HCT116 (cell line): ENCODE results near the gene DLG4.

Source experiments
- CBX3 ChIP-seq: IDR thresholded peaks from 2 replicates; pipeline ENCODE4 v1.6.1; 2012; ENCODE audit warnings: low read depth
- CEBPB ChIP-seq: IDR thresholded peaks from 2 replicates; pipeline ENCODE4 v1.6.1; 2012; ENCODE audit warnings: low read depth
- EGR1 ChIP-seq: IDR thresholded peaks from 2 replicates; pipeline ENCODE4 v1.6.1; 2012; ENCODE audit warnings: low read depth
- EZH2phosphoT487 ChIP-seq: fragments of 200-600 bp; IDR thresholded peaks from 2 replicates; pipeline ENCODE4 v1.6.1; 2018; ENCODE audit warnings: antibody characterized with exemption, borderline replicate concordance
- FOSL1 ChIP-seq: IDR thresholded peaks from 2 replicates; pipeline ENCODE4 v1.6.1; 2012; ENCODE audit warnings: low read depth
- POLR2A ChIP-seq: IDR thresholded peaks from 2 replicates; pipeline ENCODE4 v1.7.0; 2011; ENCODE audit warnings: borderline replicate concordance; ENCODE audit not compliant: insufficient read depth, insufficient read length; ENCODE audit errors: extremely low read depth
- POLR2AphosphoS5 ChIP-seq: IDR thresholded peaks from 2 replicates; pipeline ENCODE4 v1.6.1; 2011; ENCODE audit warnings: mild to moderate bottlenecking, low read depth, low read length, moderate library complexity
- ZFX ChIP-seq: fragments of 450-650 bp; IDR thresholded peaks from 2 replicates; pipeline ENCODE4 v1.6.1; 2017
- TF ChIP-seq, protein P1 (sequence below), 3 experiments: fragments of 200-600 bp in 1 of 3; sonication (generic) in 1 of 3; IDR thresholded peaks in 2 of 3; conservative IDR thresholded peaks in 1 of 3; 2 replicates each; pipeline ENCODE4 v1.5.1; 2012 to 2017; ENCODE audit warnings: low read depth in 2 of 3, low read length in 2 of 3, antibody characterized with exemption in 1 of 3, borderline replicate concordance in 1 of 3, control low read depth in 1 of 3, mild to moderate bottlenecking in 1 of 3, mixed read lengths in 1 of 3, mixed run types in 1 of 3, moderate library complexity in 1 of 3; ENCODE audit not compliant: insufficient read depth in 1 of 3
- TF ChIP-seq, protein P2 (sequence below): IDR thresholded peaks from 2 replicates; pipeline ENCODE4 v1.6.1; 2011; ENCODE audit warnings: mild to moderate bottlenecking, low read length, moderate library complexity; ENCODE audit not compliant: insufficient replicate concordance; ENCODE audit errors: extremely low read depth
- TF ChIP-seq, protein P3 (sequence below): IDR thresholded peaks from 2 replicates; pipeline ENCODE4 v1.6.1; 2012; ENCODE audit warnings: low read depth
- TF ChIP-seq, protein P4 (sequence below): IDR thresholded peaks from 2 replicates; pipeline ENCODE4 v1.6.1; 2012
- TF ChIP-seq, protein P5 (sequence below): IDR thresholded peaks from 2 replicates; pipeline ENCODE4 v1.6.1; 2012

DNA sequence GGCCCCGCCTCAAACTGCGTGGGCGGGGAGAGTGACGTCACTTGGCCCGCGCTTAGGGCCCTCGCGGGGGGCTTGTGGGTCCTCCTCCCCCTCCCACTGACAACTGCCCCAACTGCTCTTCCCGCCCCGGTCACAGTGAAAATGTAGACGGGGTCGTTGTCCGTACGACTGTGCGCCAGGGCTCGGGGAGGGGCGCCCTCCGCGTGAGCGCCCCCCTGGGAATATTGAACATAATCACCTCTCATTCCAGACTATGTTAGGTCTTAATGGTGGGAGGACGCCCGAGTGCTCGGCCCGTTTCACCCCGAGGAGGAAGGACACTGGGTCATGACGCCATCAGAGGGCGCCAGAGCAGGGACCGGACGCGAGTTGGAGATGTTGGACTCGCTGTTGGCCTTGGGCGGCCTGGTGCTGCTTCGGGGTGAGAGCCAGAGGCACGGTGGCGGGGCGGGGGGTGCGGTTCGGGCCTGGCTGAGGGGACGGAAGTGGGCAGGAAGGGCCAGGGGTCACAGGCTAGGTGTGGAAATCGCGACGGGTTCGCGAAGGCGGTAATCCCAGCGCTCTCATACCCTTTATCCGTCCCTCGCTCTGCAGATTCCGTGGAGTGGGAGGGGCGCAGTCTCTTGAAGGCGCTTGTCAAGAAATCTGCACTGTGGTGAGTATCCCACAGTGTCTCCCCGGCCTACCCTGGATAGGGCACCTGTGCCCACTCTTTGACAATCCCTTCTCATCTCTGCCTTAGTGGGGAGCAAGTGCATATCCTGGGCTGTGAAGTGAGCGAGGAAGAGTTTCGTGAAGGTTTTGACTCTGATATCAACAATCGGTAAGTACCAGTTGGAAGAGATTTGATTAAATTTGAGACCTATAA, 32.8 kb upstream of the DLG4 start, which contains the start of gene ELP5:
- TF ChIP-seq, protein P1, sequence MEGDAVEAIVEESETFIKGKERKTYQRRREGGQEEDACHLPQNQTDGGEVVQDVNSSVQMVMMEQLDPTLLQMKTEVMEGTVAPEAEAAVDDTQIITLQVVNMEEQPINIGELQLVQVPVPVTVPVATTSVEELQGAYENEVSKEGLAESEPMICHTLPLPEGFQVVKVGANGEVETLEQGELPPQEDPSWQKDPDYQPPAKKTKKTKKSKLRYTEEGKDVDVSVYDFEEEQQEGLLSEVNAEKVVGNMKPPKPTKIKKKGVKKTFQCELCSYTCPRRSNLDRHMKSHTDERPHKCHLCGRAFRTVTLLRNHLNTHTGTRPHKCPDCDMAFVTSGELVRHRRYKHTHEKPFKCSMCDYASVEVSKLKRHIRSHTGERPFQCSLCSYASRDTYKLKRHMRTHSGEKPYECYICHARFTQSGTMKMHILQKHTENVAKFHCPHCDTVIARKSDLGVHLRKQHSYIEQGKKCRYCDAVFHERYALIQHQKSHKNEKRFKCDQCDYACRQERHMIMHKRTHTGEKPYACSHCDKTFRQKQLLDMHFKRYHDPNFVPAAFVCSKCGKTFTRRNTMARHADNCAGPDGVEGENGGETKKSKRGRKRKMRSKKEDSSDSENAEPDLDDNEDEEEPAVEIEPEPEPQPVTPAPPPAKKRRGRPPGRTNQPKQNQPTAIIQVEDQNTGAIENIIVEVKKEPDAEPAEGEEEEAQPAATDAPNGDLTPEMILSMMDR (IDR thresholded peaks at IDR 0.05 in 2 of 3, conservative IDR thresholded peaks at IDR 0.05 in 1 of 3; ENCODE audit: borderline replicate concordance in 1 of 3, insufficient read depth in 1 of 3, low read depth in 2 of 3, low read length in 2 of 3), result 0 out of 6 replicates have a peak, but pooled peaks of 1 of the 3 experiments have one; percentile 27
- TF ChIP-seq, protein P2, sequence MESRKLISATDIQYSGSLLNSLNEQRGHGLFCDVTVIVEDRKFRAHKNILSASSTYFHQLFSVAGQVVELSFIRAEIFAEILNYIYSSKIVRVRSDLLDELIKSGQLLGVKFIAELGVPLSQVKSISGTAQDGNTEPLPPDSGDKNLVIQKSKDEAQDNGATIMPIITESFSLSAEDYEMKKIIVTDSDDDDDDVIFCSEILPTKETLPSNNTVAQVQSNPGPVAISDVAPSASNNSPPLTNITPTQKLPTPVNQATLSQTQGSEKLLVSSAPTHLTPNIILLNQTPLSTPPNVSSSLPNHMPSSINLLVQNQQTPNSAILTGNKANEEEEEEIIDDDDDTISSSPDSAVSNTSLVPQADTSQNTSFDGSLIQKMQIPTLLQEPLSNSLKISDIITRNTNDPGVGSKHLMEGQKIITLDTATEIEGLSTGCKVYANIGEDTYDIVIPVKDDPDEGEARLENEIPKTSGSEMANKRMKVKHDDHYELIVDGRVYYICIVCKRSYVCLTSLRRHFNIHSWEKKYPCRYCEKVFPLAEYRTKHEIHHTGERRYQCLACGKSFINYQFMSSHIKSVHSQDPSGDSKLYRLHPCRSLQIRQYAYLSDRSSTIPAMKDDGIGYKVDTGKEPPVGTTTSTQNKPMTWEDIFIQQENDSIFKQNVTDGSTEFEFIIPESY, result no peak
- TF ChIP-seq EZH2phosphoT487 (no peak), FOSL1 (no peak), CEBPB (no peak), ZFX (peak; percentile 74), EGR1 (peak; percentile 99), POLR2A (peak; percentile 6), CBX3 (0 out of 2 replicates have a peak, but pooled peaks have one; percentile 38), POLR2AphosphoS5 (peak; percentile 85)
- TF ChIP-seq, protein P3, sequence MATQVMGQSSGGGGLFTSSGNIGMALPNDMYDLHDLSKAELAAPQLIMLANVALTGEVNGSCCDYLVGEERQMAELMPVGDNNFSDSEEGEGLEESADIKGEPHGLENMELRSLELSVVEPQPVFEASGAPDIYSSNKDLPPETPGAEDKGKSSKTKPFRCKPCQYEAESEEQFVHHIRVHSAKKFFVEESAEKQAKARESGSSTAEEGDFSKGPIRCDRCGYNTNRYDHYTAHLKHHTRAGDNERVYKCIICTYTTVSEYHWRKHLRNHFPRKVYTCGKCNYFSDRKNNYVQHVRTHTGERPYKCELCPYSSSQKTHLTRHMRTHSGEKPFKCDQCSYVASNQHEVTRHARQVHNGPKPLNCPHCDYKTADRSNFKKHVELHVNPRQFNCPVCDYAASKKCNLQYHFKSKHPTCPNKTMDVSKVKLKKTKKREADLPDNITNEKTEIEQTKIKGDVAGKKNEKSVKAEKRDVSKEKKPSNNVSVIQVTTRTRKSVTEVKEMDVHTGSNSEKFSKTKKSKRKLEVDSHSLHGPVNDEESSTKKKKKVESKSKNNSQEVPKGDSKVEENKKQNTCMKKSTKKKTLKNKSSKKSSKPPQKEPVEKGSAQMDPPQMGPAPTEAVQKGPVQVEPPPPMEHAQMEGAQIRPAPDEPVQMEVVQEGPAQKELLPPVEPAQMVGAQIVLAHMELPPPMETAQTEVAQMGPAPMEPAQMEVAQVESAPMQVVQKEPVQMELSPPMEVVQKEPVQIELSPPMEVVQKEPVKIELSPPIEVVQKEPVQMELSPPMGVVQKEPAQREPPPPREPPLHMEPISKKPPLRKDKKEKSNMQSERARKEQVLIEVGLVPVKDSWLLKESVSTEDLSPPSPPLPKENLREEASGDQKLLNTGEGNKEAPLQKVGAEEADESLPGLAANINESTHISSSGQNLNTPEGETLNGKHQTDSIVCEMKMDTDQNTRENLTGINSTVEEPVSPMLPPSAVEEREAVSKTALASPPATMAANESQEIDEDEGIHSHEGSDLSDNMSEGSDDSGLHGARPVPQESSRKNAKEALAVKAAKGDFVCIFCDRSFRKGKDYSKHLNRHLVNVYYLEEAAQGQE, result no peak
- TF ChIP-seq, protein P4, sequence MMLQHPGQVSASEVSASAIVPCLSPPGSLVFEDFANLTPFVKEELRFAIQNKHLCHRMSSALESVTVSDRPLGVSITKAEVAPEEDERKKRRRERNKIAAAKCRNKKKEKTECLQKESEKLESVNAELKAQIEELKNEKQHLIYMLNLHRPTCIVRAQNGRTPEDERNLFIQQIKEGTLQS, result no peak
- TF ChIP-seq, protein P5, sequence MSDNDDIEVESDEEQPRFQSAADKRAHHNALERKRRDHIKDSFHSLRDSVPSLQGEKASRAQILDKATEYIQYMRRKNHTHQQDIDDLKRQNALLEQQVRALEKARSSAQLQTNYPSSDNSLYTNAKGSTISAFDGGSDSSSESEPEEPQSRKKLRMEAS, result peak; percentile 81
